T-helper 1 cell treated with Interleukin-12 subunit alpha and Interleukin-12 subunit beta and Interleukin-4 antibody, amounts not matched to agents 30 ng/mL and 1 ng/mL, for 36 hours (primary cell): ENCODE data around the gene NAALADL2. TPM values are rescaled to one million over a fixed set of nuclear protein-coding genes. Genes with fewer than 3 reads are reported as not detected.
"Not testable (repeated sequence)": the region's sequence is repeated elsewhere in the genome, so short reads cannot be mapped to it uniquely, and the experiment has no call there.

Source experiments
- intact Hi-C: fragments of 100-400 bp; cut with micrococcal nuclease; formaldehyde crosslinking; loops from one replicate; pipeline ENCODE4 v1.15.1; 2024
- total RNA-seq: library from RNA; stranded (reverse); gene quantifications from 2 replicates; pipeline ENCODE4 v1.2.3, GENCODE V29; 2022

Gene NAALADL2
- total RNA-seq, 1 donor from 2014 or later, result not detected

GRCh38 chr3:175068587-175068986, 209.5 kb downstream of the NAALADL2 start:
- intact Hi-C loops, result no loop called here

DNA sequence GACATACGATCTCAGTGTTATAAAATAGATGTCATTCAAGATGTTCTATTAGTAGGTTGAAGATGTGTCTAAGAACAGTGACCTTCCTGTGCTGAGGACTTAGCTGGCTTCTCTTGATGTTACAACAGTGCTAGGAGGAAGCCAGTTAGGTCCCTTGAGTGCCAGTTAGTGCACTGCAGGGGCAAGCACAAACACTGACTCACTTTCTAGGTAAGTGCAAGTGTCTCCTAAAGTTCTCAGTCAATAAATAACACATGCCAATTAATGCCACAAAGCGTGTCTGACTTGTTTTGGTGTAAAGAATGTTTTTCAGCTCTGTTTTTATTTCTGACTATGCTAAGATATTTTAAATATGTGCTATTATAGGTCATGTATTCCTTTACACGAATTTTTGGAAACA, 211.8 kb downstream of the NAALADL2 start:
- intact Hi-C loops, result no loop called here

GRCh38 chr3:175073219-175073905, 214.2 kb downstream of the NAALADL2 start:
- intact Hi-C loops, result no loop called here

DNA sequence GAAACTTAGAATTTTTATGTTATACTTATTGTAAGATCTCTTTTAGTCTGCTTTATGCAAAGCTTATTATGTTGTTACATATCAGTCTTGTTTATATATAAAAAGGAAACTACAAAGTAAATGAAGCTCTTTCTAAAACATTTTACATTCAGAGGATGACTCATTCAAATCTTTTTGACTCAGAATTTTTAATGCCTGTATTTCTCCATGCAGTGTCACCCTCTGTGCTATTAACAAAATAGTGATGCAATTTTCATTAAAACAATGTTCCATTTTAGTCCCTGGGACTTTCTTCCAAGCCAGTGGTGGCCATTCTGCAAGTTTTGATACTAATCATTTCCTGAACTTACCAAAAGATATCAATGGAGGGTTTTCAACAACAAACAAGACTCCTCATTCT, 216.1 kb downstream of the NAALADL2 start:
- intact Hi-C loops, result no loop called here

DNA sequence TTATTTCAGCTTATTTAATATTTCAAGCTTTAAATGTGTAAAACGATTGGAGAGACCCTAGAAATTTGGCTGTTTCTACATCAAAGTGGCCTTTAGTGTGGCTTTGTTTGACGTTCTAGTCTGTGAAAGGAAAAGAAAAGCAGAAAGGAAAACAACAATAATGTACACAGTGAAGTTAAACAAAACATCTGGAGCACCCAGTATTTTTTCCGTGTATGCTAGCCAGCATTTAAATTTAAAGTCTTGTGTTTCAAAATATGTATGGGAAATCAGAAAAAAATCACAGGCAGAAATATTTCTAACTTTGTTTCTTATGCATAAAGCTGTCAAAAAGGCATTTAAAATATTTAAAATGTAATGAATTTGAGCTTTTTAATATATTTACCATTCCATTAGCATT, 218.1 kb downstream of the NAALADL2 start:
- intact Hi-C loops, result no loop called here

- intact Hi-C loops, result no loop called here
Observed at GRCh38 chr3:175082631-175083030, 223.5 kb downstream of the NAALADL2 start.

- intact Hi-C loops, result not testable (repeated sequence)
Observed at GRCh38 chr3:175087128-175087527, 228.0 kb downstream of the NAALADL2 start.

GRCh38 chr3:175088766-175089380, 229.7 kb downstream of the NAALADL2 start:
- intact Hi-C loops, result no loop called here

DNA sequence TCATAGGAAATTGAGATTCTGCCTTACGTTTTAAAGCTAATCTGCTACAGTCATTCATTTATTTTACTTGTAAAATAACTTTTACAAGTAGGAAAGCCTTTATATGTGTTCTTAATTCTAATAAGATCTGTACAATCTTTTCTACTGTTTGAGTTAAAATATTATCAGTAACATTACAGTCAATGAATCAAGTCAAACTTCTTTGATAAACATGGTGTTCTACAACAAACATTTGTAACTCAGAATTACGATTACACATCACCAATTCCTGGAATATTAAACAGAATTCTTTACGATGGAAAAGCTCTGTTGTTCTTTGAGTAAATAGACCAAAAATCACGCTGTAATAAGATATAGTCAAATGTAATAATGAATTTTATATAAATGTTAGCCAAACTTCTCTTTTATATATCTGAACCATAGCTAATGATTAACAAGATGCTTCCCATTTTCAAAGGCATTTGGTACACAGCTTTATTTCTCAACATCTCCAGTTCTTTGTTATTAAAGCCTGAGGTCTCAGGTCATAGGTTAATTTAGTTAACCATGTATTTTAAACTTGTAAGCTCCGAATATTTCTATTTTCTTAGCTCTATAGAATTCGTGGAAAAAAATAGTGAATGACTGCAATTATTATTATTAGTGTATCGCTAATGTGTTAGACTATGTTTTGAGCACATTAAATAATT, 232.4 kb downstream of the NAALADL2 start:
- intact Hi-C loops, result no loop called here

GRCh38 chr3:175093748-175094147, 234.6 kb downstream of the NAALADL2 start:
- intact Hi-C loops, result no loop called here

GRCh38 chr3:175094344-175094743, 235.2 kb downstream of the NAALADL2 start:
- intact Hi-C loops, result no loop called here

DNA sequence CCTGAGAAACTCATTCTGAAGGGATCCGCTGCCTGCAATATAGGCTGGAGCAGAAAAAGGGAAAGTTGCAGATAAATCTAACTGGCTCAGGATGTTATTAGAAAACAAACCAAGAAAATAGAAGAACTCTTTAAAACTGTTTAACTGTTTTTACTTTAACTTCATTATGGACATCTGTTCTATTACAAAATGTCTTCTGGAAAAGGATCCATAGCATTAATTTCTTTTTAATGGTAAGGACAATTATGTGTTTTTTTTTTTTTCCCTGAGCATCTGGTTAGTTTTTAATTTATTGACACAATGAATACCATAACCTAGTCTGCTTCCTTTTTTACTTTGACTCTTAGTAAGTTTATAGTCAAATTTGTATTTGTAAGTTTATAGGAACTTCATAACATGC, 239.5 kb downstream of the NAALADL2 start:
- intact Hi-C loops, result no loop called here

GRCh38 chr3:175102161-175102560, 243.0 kb downstream of the NAALADL2 start:
- intact Hi-C loops, result no loop called here

GRCh38 chr3:175103298-175103697, 244.2 kb downstream of the NAALADL2 start:
- intact Hi-C loops, result no loop called here

DNA sequence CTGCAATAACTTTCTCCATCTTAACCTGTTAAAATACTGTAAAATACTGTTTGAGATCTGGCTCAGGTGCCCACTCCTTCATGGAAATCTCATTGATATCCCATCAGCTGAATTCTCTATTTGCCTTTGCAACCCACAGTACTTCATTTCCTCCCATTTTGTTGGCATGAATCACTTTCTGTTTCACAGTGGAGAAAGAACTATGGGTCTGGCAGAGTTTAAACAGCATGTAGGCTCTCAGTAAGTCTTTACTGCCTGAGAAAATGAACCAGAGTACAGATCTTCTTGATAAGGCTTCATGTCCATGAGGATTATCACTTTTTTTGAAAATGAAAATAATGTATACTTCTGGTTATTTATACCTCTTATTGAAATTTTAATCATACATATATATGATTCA, 245.9 kb downstream of the NAALADL2 start:
- intact Hi-C loops, result no loop called here

GRCh38 chr3:175107231-175107630, 248.1 kb downstream of the NAALADL2 start:
- intact Hi-C loops, result no loop called here

GRCh38 chr3:175107995-175108394, 248.9 kb downstream of the NAALADL2 start:
- intact Hi-C loops, result no loop called here

GRCh38 chr3:175108613-175109151, 249.5 kb downstream of the NAALADL2 start:
- intact Hi-C loops, result no loop called here

GRCh38 chr3:175111036-175111435, 251.9 kb downstream of the NAALADL2 start:
- intact Hi-C loops, result no loop called here

DNA sequence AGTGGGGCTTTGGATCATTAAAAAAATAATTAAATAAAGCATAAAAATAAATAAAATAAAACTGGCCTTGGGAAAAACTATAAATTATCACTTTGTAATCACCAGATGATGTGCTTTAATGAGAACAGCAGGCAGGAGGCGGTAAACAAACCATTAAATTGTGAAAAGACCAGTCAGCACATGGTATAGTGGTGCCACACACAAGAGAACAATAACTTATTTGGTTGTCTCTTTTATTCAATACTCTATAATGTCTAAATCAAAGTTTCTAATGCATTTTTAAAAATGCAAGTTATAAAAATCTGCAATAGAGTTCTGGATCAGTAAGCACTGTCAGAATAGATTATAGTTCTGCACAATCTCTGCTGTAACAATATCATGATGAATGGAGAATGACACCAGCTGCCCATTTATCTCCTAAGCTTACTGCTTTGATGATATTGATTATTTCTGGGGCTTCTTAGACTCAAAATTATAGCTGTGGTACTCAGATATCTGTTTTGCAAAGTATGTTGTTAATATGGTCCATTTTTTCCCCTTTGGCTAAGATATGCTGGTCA, 259.3 kb downstream of the NAALADL2 start:
- intact Hi-C loops, result no loop called here

DNA sequence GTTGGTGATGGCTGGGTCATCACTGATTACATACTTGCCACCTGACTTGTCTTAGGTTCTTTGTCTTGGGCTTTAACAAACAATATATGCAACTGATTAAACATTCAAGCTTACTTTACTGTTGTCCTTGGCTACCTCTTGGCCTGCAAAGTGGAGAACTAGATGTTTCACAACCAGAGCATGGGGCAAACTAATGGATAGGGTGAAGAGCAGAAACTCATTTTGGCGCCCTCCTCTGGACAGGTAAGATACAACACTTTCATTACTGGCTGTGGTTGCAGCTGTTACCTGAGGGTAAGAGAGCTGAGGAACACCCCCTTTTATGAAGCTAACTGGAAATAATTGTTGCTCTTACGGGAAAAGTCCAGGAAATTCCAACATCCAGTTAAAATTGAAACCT, 262.1 kb downstream of the NAALADL2 start:
- intact Hi-C loops, result no loop called here

GRCh38 chr3:175127075-175127662, 268.0 kb downstream of the NAALADL2 start:
- intact Hi-C loops, result no loop called here
